ENCODE data around the gene THSD7B.

Gene THSD7B

GRCh38 chr2:137251045-137251444 is 485.7 kb downstream of the THSD7B start:
- DNase-seq (ENCODE audit: extremely low spot score): no peak
- CTCF ChIA-PET: interaction anchor here (2.6 kb wide), 1 partner anchor 14 kb away, joined by 9 read pairs; no protein-coding TSS in a partner anchor
- TF ChIP-seq, protein P1, sequence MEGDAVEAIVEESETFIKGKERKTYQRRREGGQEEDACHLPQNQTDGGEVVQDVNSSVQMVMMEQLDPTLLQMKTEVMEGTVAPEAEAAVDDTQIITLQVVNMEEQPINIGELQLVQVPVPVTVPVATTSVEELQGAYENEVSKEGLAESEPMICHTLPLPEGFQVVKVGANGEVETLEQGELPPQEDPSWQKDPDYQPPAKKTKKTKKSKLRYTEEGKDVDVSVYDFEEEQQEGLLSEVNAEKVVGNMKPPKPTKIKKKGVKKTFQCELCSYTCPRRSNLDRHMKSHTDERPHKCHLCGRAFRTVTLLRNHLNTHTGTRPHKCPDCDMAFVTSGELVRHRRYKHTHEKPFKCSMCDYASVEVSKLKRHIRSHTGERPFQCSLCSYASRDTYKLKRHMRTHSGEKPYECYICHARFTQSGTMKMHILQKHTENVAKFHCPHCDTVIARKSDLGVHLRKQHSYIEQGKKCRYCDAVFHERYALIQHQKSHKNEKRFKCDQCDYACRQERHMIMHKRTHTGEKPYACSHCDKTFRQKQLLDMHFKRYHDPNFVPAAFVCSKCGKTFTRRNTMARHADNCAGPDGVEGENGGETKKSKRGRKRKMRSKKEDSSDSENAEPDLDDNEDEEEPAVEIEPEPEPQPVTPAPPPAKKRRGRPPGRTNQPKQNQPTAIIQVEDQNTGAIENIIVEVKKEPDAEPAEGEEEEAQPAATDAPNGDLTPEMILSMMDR (IDR thresholded peaks at IDR 0.05; ENCODE audit: control extremely low read depth, extremely low read depth, low read depth, missing control alignments): no peak
- POLR2A ChIA-PET: no interaction called here

- CTCF ChIA-PET: no interaction called here
- TF ChIP-seq, protein P1 (IDR thresholded peaks at IDR 0.05; ENCODE audit: control extremely low read depth, extremely low read depth, low read depth, missing control alignments): no peak
- POLR2A ChIA-PET: no interaction called here
- no peak for DNase-seq (ENCODE audit: extremely low spot score)
Measured at GRCh38 chr2:137252934-137253333, 487.6 kb downstream of the THSD7B start.

GRCh38 chr2:137254052-137254451 is 488.7 kb downstream of the THSD7B start:
- DNase-seq (ENCODE audit: extremely low spot score): no peak
- CTCF ChIA-PET: interaction anchor here (0.8 kb wide), 1 partner anchor 8 kb away, joined by 3 read pairs; no protein-coding TSS in a partner anchor
- TF ChIP-seq, protein P1 (IDR thresholded peaks at IDR 0.05; ENCODE audit: control extremely low read depth, extremely low read depth, low read depth, missing control alignments): no peak
- POLR2A ChIA-PET: no interaction called here

DNA sequence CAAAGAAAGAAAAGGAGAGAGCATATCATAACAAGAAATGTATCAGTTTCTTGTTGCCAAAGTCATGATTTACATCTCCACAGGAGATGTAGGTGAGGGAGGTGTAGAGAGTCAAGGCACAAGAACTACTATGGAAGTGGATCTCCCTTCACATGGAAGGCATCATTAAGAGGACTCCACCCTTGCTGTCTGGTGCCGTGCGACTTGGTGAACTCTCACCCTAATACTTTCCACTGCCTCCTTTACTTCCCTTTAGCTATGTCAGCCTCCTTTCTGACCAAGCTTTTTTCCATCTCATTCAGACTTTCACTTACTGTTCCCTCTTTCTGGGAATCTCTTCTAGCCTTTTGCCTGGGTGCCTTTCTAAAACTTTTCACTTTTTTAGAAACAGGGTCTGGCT is 490.0 kb downstream of the THSD7B start:
- no peak for DNase-seq (ENCODE audit: extremely low spot score)
- POLR2A ChIA-PET: no interaction called here
- CTCF ChIA-PET: no interaction called here
- TF ChIP-seq, protein P1 (IDR thresholded peaks at IDR 0.05; ENCODE audit: control extremely low read depth, extremely low read depth, low read depth, missing control alignments): no peak

- CTCF ChIA-PET: no interaction called here
- POLR2A ChIA-PET: no interaction called here
- no peak for DNase-seq (ENCODE audit: extremely low spot score)
- TF ChIP-seq, protein P1 (IDR thresholded peaks at IDR 0.05; ENCODE audit: control extremely low read depth, extremely low read depth, low read depth, missing control alignments): no peak
Measured at GRCh38 chr2:137255990-137256389, 490.6 kb downstream of the THSD7B start.

DNA sequence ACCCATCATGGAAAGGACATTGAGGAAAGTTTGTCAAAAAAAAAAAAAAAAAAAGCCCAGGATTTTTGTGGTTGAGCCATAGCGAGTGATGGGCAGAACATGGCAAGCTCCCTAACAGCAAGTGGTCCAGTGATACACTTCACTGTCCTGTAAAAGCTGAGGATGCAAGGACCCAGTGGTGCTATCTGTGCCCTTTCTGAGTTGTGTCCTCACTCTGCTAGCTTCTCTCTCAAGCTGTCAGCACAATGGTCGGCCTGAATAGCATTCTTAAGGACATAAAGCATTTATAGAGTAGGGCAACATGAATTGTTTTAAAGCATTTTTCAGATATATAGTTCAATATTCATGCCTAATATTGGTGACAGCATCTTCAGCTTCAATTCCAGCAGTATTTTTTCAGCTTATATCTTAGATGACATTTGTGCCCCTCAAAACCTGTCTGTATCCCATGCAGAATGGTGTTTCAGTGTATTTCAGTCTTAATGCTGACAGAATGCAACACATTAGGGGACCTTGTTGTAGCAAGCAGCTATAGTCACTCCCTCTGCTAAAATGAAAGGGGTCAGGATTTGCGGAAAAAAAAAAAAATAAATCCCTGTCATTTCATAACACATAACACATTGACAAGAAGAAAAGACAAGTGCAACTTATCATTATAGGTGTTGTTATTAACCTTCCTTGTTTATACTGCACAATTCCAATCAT is 496.7 kb downstream of the THSD7B start:
- POLR2A ChIA-PET: no interaction called here
- TF ChIP-seq, protein P1 (IDR thresholded peaks at IDR 0.05; ENCODE audit: control extremely low read depth, extremely low read depth, low read depth, missing control alignments): no peak
- CTCF ChIA-PET: interaction anchor here (1.0 to 1.5 kb wide), 4 partner anchors 8 to 36 kb away, joined by 3 to 5 read pairs (median 4); no protein-coding TSS in a partner anchor
- no peak for DNase-seq (ENCODE audit: extremely low spot score)

Data from GM10248 (cell line).